Heart right ventricle (tissue), 16 donors: ENCODE data around the gene RPL3. TPM values are rescaled to one million over a fixed set of nuclear protein-coding genes. Genes with fewer than 3 reads are reported as not detected.
A peak's percentile ranks its signal among the peaks of the same experiment; 100 is the strongest.

ENCODE experiments used
- ATAC-seq, 8 donors: fragments of 200-7000 bp; cut with Tn5 transposase; one replicate each; pipeline ENCODE4 v1.9.1; 2020; ENCODE audit warnings: mild to moderate bottlenecking in 8 of 8, moderate library complexity in 8 of 8, moderate number of reproducible peaks in 1 of 8
- DNase-seq, 2 donors: peaks; one replicate each; pipeline ENCODE4 v3.0.0-alpha.2; 2020
- H3K27ac ChIP-seq, 10 donors: fragments of 200-600 bp; sonication (generic) in 2 of 10; one replicate each; pipeline versions ENCODE4 v1.5.0 to v1.8.0; 2020 to 2022; ENCODE audit warnings: mild to moderate bottlenecking in 3 of 10
- H3K27me3 ChIP-seq, 7 donors: fragments of 200-600 bp; one replicate each; pipeline ENCODE4 v1.8.0; 2021 to 2022; ENCODE audit warnings: mild to moderate bottlenecking in 2 of 7
- H3K36me3 ChIP-seq, 9 donors: fragments of 200-600 bp; sonication (generic) in 1 of 9; one replicate each; pipeline versions ENCODE4 v1.5.0 to v1.8.0; 2020 to 2022; ENCODE audit warnings: mild to moderate bottlenecking in 2 of 9
- H3K4me1 ChIP-seq, 9 donors: fragments of 200-600 bp; sonication (generic) in 1 of 9; one replicate each; pipeline versions ENCODE4 v1.5.0 to v1.8.0; 2020 to 2022; ENCODE audit warnings: mild to moderate bottlenecking in 4 of 9
- H3K4me3 ChIP-seq, 10 donors: fragments of 200-600 bp; sonication (generic) in 2 of 10; one replicate each; pipeline versions ENCODE4 v1.5.0 to v1.8.0; 2020 to 2022; ENCODE audit warnings: mild to moderate bottlenecking in 7 of 10, moderate library complexity in 2 of 10
- H3K9me3 ChIP-seq, 11 donors: fragments of 200-600 bp in 10 of 11; sonication (generic) in 2 of 11; one replicate each; pipeline versions ENCODE4 v1.5.0 to v1.8.0; 2013 to 2022; ENCODE audit warnings: mild to moderate bottlenecking in 2 of 11, control low read depth in 1 of 11, moderate library complexity in 1 of 11
- CTCF ChIP-seq, 9 donors: fragments of 200-600 bp; sonication (generic) in 2 of 9; IDR thresholded peaks; one replicate each; pipeline versions ENCODE4 v1.5.0 to v1.8.0; 2021 to 2022; ENCODE audit warnings: antibody characterized with exemption in 9 of 9, mild to moderate bottlenecking in 5 of 9, moderate library complexity in 1 of 9
- WGBS, 2 donors: extraction: QIAGEN DNeasy Blood & Tissue Kit; methylation state at CpG; one replicate each; pipeline ENCODE4 v1.1.7; 2013; ENCODE audit warnings: inconsistent platforms in 1 of 2; 5-methylcytosine and 5-hydroxymethylcytosine counted together
- intact Hi-C, 10 donors: fragments of 100-400 bp; cut with DNase I; formaldehyde crosslinking; loops; one replicate each; pipeline versions ENCODE4 v1.11.1 to v1.14.2; 2022
- polyA plus RNA-seq, 2 donors: library from polyadenylated mRNA; stranded (reverse); fragments of 200-250 nt; gene quantifications; one replicate each; pipeline ENCODE4 v1.2.3, GENCODE V29; 2013
- total RNA-seq, 10 donors: library from RNA; stranded (reverse); fragmentation: NEBNext Ultra II Directional in 3 of 10; extraction: Animal tissue kit (Norgen Biotek cat#: 25700) in 3 of 10; gene quantifications; one replicate each; pipeline versions ENCODE4 v1.2.1 to v1.2.4, GENCODE V29; 2021 to 2023
- donor health status: Arrhythmogenic right ventricular cardiomyopathy.
- donor health status: ischemic (EF 13 %, LVEDD 7.1; RV severe dilation, severe dysfunction).
- donor health status: healthy with polysubstance abuse.
- donor health status: DM: no; HTN: yes; CAD: no.
- donor health status: DM: no; HTN: no; CAD: no.
- donor health status: ischemic (EF 25% LVEDD 6.9; RV normal size, moderate dysfunction).
- donor health status: ischemic (EF 25% LVEDD 5.7; RV mildly dilated, moderate dysfunction).
- donor health status: healthy.
- donor health status: DM: yes; HTN: yes; CAD: no.
- donor health status: Ischemic cardiomyopathy.
- donor health status: ischemic (EF 35%, LVEDD 5.7; RV mildly dilated, moderate dysfunction).
- donor health status: nonischemic (EF 11% LVEDD 7.7; RV severe dilation, severe dysfunction).
- donor health status: DM: yes; HTN: yes; CAD: no.
- donor health status: PGD.
- donor health status: ischemic (EF 29% LVEDD 5.4; RV normal size, mild dysfunction).
- donor health status: nonischemic (EF 23%, LVEDD 6.1; RV moderate dilation, normal function).

Gene RPL3
- total and polyA plus RNA-seq, 12 donors, result 215 to 1,621 (median 332) TPM

DNA sequence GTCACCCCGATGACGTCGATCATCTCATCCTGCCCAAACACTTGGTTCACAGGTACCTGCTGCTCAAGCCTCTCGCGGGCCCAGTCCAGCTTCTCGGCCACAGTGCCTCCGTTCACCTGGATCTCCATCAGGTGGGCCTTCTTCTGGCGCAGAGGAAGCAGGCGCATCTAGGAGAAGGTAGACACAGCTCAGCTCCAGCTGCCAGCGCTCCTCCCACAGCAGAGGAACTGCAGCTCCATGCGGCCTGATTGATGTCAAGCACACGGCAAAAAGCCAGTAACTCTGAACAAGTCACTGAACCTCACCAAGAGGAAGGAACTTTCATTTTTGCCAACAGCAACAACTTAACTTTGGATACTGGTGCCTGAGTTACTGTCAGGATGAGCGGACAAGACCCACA lies 4.0 kb downstream of the RPL3 start:
- H3K27me3 ChIP-seq, result no peaks in the 10 kb centered on the region
- peak overlapping the region in 8 of 10 donors; percentile 42 to 99 (median 74) for H3K27ac ChIP-seq
- H3K4me1 ChIP-seq, result peaks cover 35 to 79% (median 70%) of the 10 kb centered on the region in 9 donors
- 80 to 86% methylated on average over 13 of the region's 13 CpGs for WGBS, 2 donors
- ATAC-seq, result no peak
- peak overlapping the region in 2 of 10 donors; percentile 24 to 83 for H3K4me3 ChIP-seq
- intact Hi-C loops, result loop anchor here in 6 of 10 donors (5.0 to 10.0 kb wide), 7 partner anchors 78 to 531 kb away; partner anchors contain the start of genes ATF4 (in 5 of the 6), CBX7 (in 2 of the 6) and CBX6 (in 1 of the 6)
- peaks cover 20 to 75% (median 58%) of the 10 kb centered on the region in 9 donors for H3K36me3 ChIP-seq
- no peak for TF ChIP-seq CTCF (IDR thresholded peaks at IDR 0.05)
- DNase-seq, result no peak
- H3K9me3 ChIP-seq, result no peaks in the 10 kb centered on the region

DNA sequence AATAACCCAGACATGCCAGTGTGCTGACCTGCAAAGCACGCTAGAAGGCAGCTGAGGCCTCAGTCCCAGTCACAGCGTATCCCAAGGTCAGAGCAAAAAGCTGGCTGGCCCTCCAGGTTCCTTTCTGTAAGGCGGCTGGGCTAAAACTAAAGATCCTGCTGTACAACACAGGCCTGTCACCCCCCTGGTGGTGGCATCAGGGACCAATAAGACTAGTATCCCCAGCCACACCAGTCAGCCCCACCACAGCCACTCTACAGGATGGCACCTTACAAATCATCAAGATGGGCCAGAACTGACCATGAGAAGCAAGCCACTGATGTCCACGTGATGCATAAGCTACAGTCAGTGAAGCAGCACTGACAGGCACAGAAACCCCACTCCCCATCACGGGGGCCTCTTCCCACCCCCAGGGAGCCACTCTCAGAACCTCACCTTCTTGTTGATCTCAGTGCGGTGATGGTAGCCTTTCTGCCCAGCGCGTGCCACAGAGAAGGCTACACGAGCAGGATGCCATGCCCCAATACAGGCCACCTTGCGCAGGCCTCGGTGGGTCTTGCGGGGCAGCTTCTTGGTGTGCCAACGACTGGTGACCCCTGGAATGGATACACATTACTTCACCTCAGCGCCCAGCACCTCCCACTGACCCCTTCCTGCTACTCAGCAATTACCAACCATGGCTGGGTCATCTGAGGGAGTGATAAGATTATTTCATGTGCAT lies 5.0 kb downstream of the RPL3 start:
- Histone ChIP-seq H3K4me3 (no peak overlapping the region), H3K27me3 (no peaks in the 10 kb centered on the region), H3K27ac (peak overlapping the region in 9 of 10 donors; percentile 3 to 98 (median 54)), H3K4me1 (peaks cover 37 to 82% (median 72%) of the 10 kb centered on the region in 9 donors), H3K9me3 (no peaks in the 10 kb centered on the region), H3K36me3 (peaks cover 20 to 75% (median 58%) of the 10 kb centered on the region in 9 donors)
- DNase-seq (no peak), ATAC-seq (peak in 4 of 8 donors; percentile 5 to 20 (median 10))
- TF ChIP-seq CTCF (IDR thresholded peaks at IDR 0.05), result peak in 4 of 9 donors; percentile 13 to 32 (median 21)
- WGBS, 2 donors, result 72 to 80% methylated on average over 14 of the region's 14 CpGs
- intact Hi-C loops, result loop anchor here in 6 of 10 donors (5.0 to 10.0 kb wide), 5 partner anchors 72 to 530 kb away; partner anchors contain the start of genes ATF4 (in 3 of the 6) and PDGFB (in 1 of the 6)

DNA sequence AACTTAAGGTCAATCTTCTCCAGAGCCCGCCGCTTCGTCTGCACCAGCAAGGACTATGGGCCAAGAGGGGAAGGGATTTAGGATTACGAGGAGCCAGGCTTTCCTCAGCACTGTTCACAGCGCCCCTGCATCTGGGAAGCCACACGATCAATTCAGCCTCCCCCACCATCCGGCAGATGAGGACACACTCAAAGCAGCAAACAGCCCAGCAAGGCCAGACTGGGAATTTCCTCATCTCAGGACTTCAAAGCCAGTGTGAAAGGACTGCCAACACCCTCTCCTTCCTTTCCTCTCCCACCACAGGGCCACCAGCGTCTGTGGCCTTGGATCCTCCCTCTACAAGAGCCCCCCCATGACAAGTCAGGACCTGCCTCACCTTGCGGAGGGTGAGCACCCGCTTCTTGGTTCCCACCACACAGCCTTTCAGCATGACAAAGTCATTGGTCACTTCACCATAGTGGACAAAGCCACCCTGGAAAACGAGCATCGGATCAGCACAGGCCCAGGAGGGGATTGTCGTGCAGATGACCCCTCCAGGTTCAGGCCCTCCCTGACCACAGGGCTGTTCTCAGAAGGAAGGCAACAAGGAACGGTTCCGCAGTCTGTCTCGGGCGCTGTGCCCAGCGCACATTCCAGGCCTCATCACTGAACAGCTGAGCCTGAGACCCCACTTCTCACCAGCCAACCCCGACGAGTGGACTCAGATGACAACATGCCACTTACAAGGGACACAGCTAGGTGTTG lies 6.0 kb downstream of the RPL3 start:
- ATAC-seq (no peak), DNase-seq (no peak)
- Histone ChIP-seq H3K9me3 (no peaks in the 10 kb centered on the region), H3K27ac (peak overlapping the region in 9 of 10 donors; percentile 3 to 98 (median 50)), H3K27me3 (no peaks in the 10 kb centered on the region), H3K4me1 (peaks cover 38 to 87% (median 77%) of the 10 kb centered on the region in 9 donors), H3K4me3 (no peak overlapping the region), H3K36me3 (peaks cover 20 to 73% (median 58%) of the 10 kb centered on the region in 9 donors)
- no peak for TF ChIP-seq CTCF (IDR thresholded peaks at IDR 0.05)
- intact Hi-C loops, result loop anchor here in 6 of 10 donors (5.0 to 10.0 kb wide), 5 partner anchors 71 to 529 kb away; partner anchors contain the start of genes ATF4 (in 3 of the 6) and PDGFB (in 1 of the 6)
- 58 to 61% methylated on average over 20 of the region's 20 CpGs for WGBS, 2 donors

GRCh38 chr22:39312410-39312809 lies 7.0 kb downstream of the RPL3 start:
- no peak overlapping the region for H3K27ac ChIP-seq
- H3K4me1 ChIP-seq, result peaks cover 30 to 83% (median 70%) of the 10 kb centered on the region in 9 donors
- no peak for TF ChIP-seq CTCF (IDR thresholded peaks at IDR 0.05)
- no peaks in the 10 kb centered on the region for H3K9me3 ChIP-seq
- peaks cover 20 to 63% (median 54%) of the 10 kb centered on the region in 9 donors for H3K36me3 ChIP-seq
- intact Hi-C loops, result loop anchor here in 6 of 10 donors (5.0 to 10.0 kb wide), 5 partner anchors 70 to 528 kb away; partner anchors contain the start of genes ATF4 (in 3 of the 6) and PDGFB (in 1 of the 6)
- DNase-seq (no peak), ATAC-seq (no peak)
- no peak overlapping the region for H3K4me3 ChIP-seq
- H3K27me3 ChIP-seq, result no peaks in the 10 kb centered on the region
- 83 to 86% methylated on average over 5 of the region's 5 CpGs for WGBS, 2 donors
